ENCODE data around the gene GPSM3. TPM values are rescaled to one million over a fixed set of nuclear protein-coding genes. Genes with fewer than 3 reads are reported as not detected.
"Not testable (repeated sequence)": the region's sequence is repeated elsewhere in the genome, so short reads cannot be mapped to it uniquely, and the experiment has no call there.

GPSM3 gene
- total RNA-seq, 1 donor from 2014 or later: 1.2 TPM

DNA sequence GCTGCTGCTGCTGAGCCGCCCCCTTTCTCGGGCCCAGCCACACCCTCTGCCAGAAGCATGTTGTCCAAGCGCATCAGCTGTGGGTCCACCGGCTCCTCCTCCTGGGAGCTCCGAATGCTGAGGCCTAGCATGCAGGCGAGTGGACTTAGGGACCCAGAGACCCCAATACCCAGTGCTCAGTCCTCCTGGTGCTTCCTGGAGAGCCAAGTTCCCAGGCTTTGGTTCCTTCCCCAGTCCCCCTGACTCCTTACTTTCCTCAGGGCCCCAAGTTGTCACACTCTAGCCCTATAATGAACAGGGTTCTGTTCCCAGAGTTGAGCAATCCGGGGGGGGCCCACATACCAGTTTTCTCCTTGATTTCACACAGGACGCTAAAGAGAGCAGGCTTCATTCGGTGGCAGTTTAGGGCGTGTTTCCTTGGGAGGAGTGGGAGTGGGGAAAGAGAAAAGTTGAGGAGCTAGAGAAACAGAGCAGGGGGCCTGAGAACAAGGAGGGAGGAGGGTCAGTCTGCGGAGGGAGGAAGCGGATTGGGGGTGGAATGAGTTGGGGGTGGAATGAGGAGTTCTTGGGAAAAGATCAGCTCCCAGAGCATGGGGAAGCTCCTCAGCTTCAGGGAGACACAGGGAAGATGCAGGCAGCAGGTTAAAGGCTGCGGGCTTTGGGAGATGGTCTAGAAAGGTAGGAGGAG is 3.9 kb downstream of the GPSM3 start:
- DNase-seq (ENCODE audit: low spot score): peak; percentile 65

DNA sequence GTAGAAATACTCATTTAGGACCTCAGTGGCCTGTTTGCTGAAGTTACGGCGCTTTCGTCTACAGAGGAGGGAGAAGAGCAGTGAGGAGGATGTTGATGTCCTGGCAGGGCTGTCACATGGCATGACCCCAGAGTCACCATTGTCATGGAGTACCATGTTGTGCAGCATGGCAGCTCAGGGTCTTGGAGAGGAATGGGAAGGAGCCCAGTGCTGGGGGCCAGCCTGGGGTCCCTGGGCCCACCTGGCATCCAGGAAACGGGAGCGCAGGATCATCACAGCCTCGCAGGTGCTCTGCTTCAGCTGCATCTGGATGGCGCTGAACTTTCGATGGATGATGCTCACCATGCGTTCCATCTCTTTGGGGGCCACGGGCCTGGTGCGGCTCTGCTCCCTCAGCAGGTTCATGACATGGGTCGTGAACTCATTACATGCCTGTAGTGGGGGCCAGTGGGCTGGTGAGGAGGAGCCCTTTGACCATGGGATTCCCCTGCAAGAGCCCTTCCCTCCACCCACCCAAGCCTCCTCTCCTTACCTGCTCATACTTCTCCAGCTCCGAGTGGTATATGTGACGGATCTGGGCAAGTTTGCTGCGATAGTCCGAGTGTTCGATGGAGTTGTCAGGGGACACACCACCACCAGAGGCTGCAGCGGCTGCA is 4.6 kb downstream of the GPSM3 start:
- DNase-seq (ENCODE audit: low spot score): not testable (repeated sequence)

DNA sequence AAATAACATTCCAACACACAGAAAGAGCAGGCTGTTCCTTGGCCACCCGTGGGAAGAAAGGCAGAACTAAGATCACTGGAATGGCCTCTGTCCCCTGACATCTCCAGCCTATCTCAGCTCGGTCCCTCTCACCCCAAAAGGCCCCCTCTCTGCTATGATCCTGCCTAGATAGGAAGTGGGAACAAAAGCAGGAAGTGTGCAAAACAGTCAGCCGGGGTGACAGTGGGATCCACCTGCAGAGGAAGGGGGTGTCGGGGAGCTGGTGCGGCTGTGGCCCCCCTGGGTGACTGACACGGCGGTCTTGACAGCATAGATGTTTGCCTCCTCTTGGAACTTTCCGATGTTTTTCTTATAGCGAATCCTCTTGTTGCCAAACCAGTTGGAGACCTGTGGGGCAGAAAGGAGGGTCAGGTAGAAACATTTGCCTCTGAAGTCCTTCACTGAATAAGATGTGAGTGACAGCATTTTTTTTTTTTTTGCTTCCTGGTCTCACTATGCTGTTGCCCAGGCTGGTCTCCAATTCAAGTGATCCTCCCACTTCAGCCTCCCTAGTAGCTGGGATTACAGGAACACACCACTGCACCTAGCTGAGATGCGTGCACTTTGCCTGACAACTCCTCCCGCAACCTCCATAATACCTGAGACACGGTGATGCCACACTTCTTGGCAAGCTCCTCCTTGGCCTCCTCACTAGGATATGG is 5.3 kb downstream of the GPSM3 start:
- DNase-seq (ENCODE audit: low spot score): no peak

DNA sequence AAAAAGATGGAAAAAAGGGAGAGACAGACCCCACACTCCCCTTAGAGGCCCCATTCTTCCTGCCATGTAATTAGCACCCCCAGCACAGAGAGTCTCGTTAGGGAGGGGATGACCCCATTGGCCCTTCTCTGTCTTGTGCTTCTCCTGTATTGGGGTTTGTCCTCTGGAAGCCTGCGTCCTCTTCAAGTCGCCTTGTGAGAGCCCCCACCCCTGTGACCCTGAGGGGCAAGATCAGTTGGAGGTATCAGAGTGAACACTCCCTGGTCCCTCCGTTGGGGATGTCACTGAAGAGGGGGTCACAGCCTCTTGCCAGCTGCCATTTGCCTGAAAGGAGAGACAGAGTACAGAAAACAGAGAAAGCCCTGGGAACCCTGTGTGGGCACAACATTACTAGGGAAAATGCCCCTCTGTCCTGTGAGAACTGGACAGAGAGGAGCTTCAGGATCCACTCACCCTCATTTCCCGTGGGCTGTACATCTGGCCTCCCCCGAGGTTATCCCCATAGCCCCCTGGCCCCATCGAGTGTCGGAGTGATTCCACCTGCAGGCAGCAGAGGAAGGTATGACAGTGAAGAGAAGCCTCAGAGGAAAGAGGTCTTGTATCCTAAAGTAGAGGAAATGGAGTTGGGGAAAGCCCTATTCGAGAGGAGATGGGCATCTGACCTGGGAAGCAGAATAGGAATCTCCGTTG is 6.1 kb downstream of the GPSM3 start:
- DNase-seq (ENCODE audit: low spot score): not testable (repeated sequence)

DNA sequence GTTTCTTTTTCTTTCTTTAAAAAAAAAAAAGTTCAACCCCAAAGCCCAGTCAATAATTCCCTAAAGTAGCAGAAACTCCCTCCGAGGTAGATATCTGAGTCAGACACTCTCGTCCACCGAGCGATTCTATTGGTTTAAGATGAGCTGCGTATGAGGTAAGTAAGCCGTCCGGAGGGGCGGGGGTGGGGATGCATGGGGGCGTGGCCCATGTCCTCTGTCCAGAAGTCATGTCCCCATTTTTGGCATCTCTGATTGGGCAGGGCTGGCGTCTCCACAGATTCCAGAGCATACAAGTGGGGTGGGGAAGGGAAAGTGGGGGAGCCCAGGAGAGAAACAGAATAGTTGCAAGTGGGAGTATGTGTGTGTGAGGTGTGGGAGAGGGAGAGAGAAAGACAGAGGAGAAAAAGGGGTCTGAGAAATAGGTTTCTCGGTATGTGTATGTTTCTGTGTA is 6.7 kb downstream of the GPSM3 start:
- DNase-seq (ENCODE audit: low spot score): peak; percentile 93

DNA sequence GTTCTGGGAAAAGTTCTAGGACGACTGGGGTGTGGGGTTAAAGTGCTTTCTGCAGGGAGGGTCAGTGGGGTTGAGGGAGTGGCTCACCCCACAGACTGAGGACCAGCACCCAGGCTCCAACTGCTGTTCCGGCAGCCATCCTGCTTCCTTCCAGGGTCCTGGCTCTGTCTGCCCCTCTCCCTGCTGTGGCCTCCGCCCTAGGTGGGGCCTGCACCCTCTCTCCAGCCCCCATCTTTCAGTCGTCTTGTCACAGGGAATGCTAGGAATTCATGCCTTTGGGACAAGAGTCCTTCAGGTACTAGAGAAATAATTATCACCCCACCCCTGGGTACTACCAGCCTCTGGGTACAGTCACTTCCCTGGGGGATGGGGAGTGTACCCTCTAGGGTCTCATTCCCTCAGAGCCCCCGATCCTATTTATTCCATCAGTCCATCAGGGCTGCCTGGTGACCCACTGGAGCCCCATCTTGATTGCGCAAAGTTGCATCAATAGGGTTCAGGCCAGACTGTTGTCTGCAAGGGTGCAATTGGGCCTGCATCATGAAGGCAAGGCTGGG is 8.3 kb downstream of the GPSM3 start, which contains the start of gene AGER:
Gene AGER (minus strand): TSS at position 170 of the 557 bp plus-strand sequence. CDS start 31 bp downstream, at position 139.
- no peak for DNase-seq (ENCODE audit: low spot score)

DNA sequence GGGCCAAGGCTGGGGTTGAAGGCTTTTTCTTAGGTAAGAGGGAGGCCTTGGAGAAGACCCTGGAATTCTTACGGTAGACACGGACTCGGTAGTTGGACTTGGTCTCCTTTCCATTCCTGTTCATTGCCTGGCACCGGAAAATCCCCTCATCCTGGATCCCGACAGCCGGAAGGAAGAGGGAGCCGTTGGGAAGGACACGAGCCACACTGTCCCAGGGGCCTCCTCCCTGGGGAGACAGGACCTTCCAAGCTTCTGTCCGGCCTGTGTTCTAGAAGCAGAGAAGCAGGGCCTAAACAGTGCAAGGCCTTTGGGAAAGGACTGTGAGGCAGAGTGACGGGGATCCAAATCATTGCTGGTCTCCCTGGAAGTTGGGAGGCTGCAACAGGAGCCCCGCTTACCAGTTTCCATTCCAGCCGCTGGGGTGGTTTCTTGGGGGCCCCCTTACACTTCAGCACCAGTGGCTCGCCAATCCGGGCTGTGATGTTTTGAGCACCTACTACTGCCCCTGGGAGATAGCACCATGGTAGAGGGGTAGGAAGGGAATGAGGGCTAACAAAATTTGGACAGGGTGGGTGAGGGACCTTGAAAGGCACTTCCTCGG is 8.9 kb downstream of the GPSM3 start:
- no peak for DNase-seq (ENCODE audit: low spot score)

DNA sequence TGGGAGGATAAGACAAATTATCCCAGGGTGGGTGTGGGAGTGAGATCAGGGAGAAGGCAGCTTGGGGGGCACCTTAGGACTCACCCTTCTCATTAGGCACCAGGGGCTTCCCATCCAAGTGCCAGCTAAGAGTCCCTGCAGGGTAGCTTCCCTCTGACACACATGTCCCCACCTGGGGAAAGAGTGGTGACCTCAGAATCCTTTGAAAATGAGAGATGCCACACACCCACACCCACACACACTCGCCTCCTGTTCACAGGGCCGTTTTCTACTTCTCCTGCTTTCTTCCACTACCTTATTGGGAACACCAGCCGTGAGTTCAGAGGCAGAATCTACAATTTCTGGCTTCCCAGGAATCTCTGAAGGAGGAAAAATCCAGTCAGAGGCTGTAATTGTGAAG is 9.4 kb downstream of the GPSM3 start:
- DNase-seq (ENCODE audit: low spot score): no peak

DNA sequence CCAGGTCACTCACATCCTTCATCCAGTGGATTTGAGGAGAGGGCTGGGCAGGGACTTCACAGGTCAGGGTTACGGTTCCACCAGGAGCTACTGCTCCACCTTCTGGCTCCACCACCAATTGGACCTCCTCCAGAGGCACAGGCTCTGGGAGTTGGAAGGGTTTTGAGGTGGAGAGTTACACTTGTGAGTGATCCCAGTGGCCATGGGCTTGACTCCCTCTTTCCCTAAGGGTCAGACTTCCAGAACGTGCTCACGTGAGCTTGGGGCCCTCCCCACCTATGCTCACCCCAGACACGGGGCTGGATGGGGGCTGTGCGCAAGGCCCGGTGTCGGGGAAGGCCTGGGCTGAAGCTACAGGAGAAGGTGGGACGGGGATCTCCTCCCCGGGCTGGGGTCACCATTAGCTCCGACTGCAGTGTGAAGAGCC is 9.9 kb downstream of the GPSM3 start:
- no peak for DNase-seq (ENCODE audit: low spot score)

DNA sequence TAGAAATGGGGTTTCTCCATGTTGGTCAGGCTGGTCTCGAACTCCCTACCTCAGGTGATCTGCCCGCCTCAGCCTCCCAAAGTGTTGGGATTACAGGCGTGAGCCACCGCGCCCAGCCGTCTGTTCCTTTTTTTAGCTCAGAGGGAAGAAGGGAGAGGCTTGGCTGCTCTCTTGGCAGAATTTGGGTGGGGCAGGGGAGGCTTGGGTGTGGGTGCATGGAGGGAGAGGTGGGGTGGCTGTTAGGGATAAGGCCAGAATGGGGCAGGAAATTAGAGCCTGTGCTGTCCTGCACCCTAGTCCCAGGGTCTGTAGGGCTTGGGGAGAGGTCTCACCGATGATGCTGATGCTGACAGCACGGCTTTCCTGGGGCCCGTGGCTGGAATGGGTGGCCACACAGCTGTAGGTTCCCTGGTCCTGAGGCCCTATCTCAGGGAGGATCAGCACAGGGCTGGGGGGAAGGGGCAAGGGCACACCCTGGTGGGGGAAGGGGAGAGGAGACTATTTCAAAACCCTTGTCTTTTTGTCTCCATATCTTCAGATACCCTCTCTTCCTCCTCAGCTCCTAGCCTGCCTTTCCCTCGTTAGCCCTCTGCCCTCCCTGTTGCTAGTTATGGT is 10.4 kb downstream of the GPSM3 start:
- no peak for DNase-seq (ENCODE audit: low spot score)

DNA sequence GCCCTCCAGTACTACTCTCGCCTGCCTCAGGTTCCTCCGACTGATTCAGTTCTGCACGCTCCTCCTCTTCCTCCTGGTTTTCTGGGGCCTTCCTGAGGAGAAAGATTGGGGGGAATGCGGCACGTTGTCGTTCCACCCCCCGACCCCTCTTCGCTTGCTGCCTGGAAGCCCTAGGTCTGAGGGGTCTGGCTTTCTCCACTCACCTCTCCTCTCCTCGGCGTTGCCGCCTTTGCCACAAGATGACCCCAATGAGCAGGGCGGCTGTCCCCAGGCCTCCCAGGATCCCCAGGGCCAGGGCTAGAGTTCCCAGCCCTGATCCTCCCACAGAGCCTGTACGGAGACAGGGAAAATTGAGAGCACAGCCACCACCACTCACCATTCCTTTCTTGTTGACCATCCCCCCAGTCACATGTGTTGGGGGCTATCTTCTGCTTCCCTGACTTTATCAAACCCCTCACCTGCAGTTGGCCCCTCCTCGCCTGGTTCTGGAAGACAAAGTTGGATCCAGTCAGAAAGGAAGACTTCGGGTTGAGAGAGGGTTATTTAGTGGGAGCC is 11.2 kb downstream of the GPSM3 start:
- no peak for DNase-seq (ENCODE audit: low spot score)

DNA sequence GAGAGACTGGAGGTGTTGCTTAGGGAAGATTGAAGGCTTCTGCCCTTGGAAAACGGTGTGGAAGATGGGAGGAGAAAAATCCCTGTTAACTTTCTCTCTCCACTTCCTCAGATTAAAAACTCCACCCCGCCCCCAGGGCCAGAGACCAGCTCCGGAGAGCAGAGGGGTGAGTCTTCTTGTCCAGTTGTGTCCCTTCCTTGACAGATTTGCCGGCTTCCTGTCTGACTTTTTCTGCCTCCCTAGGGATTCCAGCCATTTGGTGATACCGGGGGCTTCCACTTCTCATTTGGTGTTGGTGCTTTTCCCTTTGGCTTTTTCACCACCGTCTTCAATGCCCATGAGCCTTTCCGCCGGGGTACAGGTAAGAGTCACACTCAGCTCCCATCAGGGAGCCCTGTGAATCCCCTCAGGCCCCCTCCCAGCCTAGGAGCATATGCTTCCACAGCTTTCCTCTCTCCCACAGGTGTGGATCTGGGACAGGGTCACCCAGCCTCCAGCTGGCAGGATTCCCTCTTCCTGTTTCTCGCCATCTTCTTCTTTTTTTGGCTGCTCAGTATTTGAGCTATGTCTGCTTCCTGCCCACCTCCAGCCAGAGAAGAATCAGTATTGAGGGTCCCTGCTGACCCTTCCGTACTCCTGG is 12.6 kb downstream of the GPSM3 start:
- no peak for DNase-seq (ENCODE audit: low spot score)

DNA sequence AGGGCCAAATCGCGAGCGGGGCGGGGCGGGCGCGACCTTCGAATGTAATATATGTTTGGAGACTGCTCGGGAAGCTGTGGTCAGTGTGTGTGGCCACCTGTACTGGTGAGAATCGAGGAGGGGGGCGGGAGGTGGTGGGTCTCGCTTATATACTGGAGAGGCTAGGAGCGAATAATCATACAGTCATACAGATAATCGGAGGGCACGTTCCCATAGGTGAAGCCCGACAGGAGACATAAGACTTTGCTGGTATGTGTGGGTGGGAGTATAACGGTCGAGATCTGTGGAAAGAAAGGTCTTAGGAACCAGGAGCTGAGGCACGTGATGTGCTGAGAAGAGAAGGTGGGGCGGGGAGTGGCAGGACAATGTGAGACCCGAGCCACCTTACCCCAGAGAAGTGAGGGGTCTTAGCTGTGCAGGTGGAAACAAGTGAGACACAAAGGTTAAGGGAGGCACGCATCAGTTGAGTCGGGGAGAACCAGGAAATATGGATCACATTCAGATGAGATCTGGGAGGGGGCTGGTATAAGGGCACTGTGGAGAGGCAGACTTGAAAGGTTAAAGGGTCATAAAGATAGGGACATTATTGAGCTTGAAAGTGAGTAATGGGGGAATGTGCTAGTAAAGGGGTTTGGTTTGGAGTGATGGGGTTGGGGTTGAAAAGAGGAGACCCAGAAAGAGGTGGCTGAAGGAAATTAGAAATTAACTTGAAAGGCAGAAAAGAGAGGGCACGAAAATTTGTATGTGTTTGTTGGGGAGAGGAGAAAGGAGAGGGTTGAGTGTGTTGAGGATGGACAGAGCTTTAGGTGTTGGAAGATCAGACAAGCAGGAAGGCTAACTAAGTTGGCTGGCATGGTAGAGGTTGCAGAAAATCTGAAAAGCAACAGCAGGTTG is 13.6 kb downstream of the GPSM3 start:
- DNase-seq (ENCODE audit: low spot score): peak; percentile 33

DNA sequence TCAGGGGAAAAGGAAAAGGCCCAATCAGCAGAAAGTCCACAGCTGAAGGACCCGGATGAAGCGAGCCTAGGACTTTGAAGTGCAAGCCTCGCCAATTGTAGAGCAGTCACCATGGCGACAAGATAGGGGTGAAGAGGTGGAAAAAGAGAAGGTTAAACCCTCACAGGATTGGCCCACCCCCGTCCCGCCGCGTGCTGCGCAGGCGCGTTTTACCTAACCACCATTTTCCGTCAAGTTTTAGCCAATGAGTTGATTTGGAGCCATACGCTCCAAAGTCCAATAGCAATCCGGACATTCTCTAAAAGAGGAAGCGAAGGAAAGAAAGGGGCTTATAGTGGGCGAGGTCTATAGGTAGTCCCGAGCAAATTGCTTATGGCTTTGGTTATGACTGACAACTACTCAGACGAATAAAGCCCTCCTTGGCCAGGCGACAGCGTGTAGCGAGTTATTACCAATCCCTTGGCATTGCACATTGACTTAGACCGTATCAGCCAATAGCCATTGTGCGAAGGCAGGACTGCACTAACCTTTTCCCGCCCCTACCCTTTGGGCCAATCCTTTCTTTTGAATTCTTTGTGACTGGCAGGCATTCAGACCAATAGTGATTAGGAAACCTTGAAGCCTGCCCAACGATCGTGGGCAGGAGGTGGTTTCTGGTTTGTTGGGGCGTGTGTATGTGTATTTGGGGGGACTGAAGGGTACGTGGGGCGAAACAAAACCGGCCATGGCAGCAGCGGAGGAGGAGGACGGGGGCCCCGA is 14.5 kb downstream of the GPSM3 start, which contains the start of gene RNF5:
Gene RNF5 (plus strand): TSS at position 618 of the 759 bp plus-strand sequence. CDS start 107 bp downstream, at position 725.
- DNase-seq (ENCODE audit: low spot score): peak; percentile 100

DNA sequence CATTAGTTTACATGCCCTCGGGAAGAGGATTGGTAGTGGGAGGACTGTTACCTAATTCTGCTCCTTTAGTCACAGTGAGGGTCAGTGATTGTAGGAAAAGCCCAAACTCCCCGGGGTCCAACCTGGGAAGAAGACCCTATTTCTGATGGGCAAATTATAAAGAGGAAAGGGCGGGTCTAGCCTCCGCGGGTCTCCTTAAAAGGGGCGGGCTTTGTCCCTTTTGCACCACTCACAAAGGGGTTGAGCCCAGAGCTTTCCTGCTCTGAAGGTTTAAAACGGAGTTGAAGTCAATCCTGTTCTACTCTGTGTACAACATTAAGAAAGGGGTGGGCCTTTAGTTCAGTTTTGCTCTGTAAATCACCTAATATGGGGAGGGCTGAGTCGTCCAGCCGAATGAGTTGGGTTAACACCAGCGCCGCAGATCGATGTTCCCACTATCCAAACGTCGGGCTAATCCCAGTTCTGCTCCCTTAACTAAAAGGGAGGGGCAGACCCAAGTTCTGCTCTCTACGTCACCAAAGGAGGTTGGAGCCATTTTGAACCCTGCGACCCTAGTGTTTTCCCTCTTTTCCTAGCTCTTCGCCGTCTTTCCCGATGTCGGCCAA is 15.2 kb downstream of the GPSM3 start:
- no peak for DNase-seq (ENCODE audit: low spot score)

DNA sequence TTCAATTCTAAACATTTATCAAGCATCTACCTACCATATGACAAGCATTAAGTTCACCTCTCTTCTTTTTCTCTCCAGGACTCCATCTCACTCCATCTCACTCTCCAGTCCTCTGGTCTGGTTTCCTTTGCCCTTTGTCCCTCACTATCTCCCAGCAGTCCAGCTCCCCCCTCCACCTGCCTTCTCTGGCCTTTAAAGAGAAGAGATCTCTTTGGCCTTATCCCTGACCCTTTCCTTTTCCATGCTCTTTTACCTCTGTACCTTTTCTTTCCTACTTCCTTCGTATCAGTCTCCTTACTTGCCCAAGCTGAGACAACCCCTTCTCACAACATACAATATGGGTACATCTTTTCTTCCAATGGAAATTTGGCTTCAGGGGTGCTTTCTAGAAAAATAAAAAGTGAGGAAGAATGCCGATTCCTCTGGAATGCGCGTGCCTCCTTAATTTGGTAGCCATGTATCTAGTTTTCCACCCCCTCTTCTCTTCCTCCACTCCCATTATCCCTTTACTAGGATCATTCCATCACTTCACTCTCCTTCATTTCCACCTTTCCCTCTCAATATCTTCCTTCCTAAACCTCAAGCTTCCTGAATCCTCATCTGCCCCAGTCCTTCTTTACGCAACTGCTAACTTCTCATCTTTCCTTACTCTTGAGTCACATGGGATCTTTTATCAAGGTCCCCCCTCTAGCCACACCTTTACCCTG is 15.8 kb downstream of the GPSM3 start:
- DNase-seq (ENCODE audit: low spot score): no peak
